ENCODE data around the gene SULT4A1.

- no peak for TF ChIP-seq CTCF (IDR thresholded peaks at IDR 0.05)
- no peak for TF ChIP-seq POLR2A (IDR thresholded peaks at IDR 0.05)
- TF ChIP-seq EP300 (IDR thresholded peaks at IDR 0.05), result no peak
These were observed 31.0 kb upstream of the SULT4A1 start for GRCh38 chr22:43893266-43893665.
